Measurements from ENCODE around the gene PFKL. TPM values are rescaled to one million over a fixed set of nuclear protein-coding genes. Genes with fewer than 3 reads are reported as not detected.

PFKL gene
- total and polyA plus RNA-seq, 2 donors (not counting 1 experiment from before 2014, with no cell fraction given), result 267 to 318 TPM

DNA sequence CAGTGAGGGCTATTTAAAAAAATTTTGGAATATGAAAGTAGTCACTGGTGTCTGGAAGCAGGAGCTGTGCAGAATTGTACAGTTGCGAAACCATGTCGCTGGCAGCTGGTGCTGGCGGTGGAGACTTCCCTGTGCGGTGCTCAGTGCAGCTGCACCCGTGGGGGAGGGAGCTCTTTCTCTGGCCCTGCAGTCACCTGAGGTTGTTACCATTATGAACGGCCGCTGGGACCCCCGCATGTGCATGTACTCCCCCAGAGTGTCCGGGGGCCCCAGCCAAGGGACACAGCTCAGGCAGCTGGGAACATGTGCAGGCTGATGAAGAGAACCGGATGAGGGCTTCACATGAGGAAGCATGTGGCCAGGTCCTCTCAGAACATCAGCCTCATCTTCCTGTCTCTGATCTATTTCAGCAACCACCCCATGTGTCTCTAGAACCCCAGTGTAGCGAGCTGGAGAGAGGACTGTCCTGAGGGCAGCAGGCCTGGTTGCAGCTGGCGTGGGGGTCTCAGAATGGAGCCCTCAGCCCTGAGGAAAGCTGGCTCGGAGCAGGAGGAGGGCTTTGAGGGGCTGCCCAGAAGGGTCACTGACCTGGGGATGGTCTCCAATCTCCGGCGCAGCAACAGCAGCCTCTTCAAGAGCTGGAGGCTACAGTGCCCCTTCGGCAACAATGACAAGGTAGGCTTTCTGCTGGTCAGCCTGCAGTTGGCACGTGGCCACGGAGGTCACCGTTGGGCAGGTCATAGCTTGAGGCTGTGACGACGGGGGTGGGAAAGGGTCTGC, 53.5 kb downstream of the PFKL start, which contains the start of gene TRPM2:
TRPM2 (plus strand) TSS at position 431 of the 780 bp plus-strand sequence; CDS start at position 511, 80 bp downstream.
- peak; percentile 56 for DNase-seq
- peak; percentile 59 for ATAC-seq (ENCODE audit: low read depth)
- H3K4me2 ChIP-seq (replicated peaks; ENCODE audit: low read depth, low read length, poor library complexity, severe bottlenecking), result peak within 1 kb of the TSS; percentile 78
- ChIA-PET POLR2A (no interaction called here), CTCF (interaction anchor here (0.6 kb wide), 1 partner anchor 564 kb away, joined by 3 read pairs; the partner anchor contains the start of gene RRP1)
- no peaks in the 10 kb centered on the region for H3K9me3 Mint-ChIP-seq (ENCODE audit: insufficient read depth)
- peaks cover 3% of the 10 kb centered on the region for H3K27me3 Mint-ChIP-seq
- peaks cover 0 to 7% (median 0%) of the 10 kb centered on the region in 3 donors for H3K9me3 ChIP-seq (ENCODE audit: control extremely low read depth in 1 of 3, control insufficient read depth in 2 of 3, insufficient read depth in 1 of 3, low read length in 2 of 3)
- 29% methylated on average over 21 of the region's 21 CpGs for WGBS (ENCODE audit: insufficient coverage)
- TF ChIP-seq, protein P1, sequence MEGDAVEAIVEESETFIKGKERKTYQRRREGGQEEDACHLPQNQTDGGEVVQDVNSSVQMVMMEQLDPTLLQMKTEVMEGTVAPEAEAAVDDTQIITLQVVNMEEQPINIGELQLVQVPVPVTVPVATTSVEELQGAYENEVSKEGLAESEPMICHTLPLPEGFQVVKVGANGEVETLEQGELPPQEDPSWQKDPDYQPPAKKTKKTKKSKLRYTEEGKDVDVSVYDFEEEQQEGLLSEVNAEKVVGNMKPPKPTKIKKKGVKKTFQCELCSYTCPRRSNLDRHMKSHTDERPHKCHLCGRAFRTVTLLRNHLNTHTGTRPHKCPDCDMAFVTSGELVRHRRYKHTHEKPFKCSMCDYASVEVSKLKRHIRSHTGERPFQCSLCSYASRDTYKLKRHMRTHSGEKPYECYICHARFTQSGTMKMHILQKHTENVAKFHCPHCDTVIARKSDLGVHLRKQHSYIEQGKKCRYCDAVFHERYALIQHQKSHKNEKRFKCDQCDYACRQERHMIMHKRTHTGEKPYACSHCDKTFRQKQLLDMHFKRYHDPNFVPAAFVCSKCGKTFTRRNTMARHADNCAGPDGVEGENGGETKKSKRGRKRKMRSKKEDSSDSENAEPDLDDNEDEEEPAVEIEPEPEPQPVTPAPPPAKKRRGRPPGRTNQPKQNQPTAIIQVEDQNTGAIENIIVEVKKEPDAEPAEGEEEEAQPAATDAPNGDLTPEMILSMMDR (IDR thresholded peaks at IDR 0.05), result no peak
- TF ChIP-seq EZH2 (IDR thresholded peaks at IDR 0.05; ENCODE audit: borderline replicate concordance, insufficient read depth, low read depth, low read length, poor library complexity, severe bottlenecking), result no peak
- peak within 1 kb of the TSS; percentile 87 for H3K4me3 Mint-ChIP-seq
- H2AFZ ChIP-seq (ENCODE audit: insufficient read depth, low read depth, low read length, poor library complexity, severe bottlenecking), result peak within 1 kb of the TSS; percentile 84
- H3K27ac ChIP-seq (ENCODE audit: low read length in 2 of 2), result peak within 1 kb of the TSS in 1 of 2 donors; percentile 56
- no peaks in the 10 kb centered on the region for H3K79me2 ChIP-seq (ENCODE audit: control insufficient read depth, insufficient read depth, low read length)
- no peaks in the 10 kb centered on the region for H4K20me1 ChIP-seq (ENCODE audit: control insufficient read depth, insufficient read depth, low read length, poor library complexity, severe bottlenecking)
- peaks cover 0 to 27% (median 11%) of the 10 kb centered on the region in 4 experiments for H3K27me3 ChIP-seq (replicated peaks in 1 of 4; ENCODE audit: control extremely low read depth in 1 of 4, control insufficient read depth in 3 of 4, insufficient read depth in 4 of 4, low read length in 3 of 4)
- H3K4me3 ChIP-seq (ENCODE audit: control extremely low read depth in 1 of 5, extremely low read depth in 1 of 5, insufficient read depth in 1 of 5, low read depth in 2 of 5, low read length in 4 of 5), result peak within 1 kb of the TSS; percentile 19 to 54 (median 40)
- intact Hi-C loops (cut with micrococcal nuclease), result loop anchor here (10.0 kb wide), 1 partner anchor 131 kb away; no protein-coding TSS in a partner anchor
- peak within 1 kb of the TSS; percentile 55 for H3K9ac ChIP-seq (ENCODE audit: low read length)
- H3K36me3 ChIP-seq (replicated peaks in 1 of 2; ENCODE audit: control extremely low read depth in 1 of 2, control insufficient read depth in 1 of 2, extremely low read depth in 1 of 2, insufficient read depth in 2 of 2, low read length in 1 of 2), result peaks cover 0 to 4% of the 10 kb centered on the region in 2 experiments
- H3K27ac Mint-ChIP-seq, result peak within 1 kb of the TSS; percentile 72
- peaks cover 49% of the 10 kb centered on the region in 2 donors for H3K4me1 ChIP-seq (ENCODE audit: control insufficient read depth in 2 of 2, insufficient read depth in 2 of 2, low read length in 2 of 2)
- peaks cover 41% of the 10 kb centered on the region for H3K4me1 Mint-ChIP-seq
